HUES6 (cell line): ENCODE measurements around the gene CCDC124.

Experiments used
- H3K27ac ChIP-seq: 2 replicates; pipeline ENCODE4 v1.7.0; 2013; ENCODE audit warnings: low read depth, mild to moderate bottlenecking, low read length, inconsistent platforms
- H3K27me3 ChIP-seq: 2 replicates; pipeline ENCODE4 v1.6.1; 2013; ENCODE audit warnings: low read length; ENCODE audit not compliant: control insufficient read depth, insufficient read depth
- H3K36me3 ChIP-seq: 2 replicates; pipeline ENCODE4 v1.6.1; 2013; ENCODE audit warnings: low read length; ENCODE audit not compliant: control insufficient read depth, insufficient read depth
- H3K4me1 ChIP-seq: 2 replicates; pipeline ENCODE4 v1.6.1; 2013; ENCODE audit warnings: low read length; ENCODE audit not compliant: control insufficient read depth, insufficient read depth
- H3K4me3 ChIP-seq: 2 replicates; pipeline ENCODE4 v1.5.1; 2013; ENCODE audit warnings: low read depth, low read length
- H3K9ac ChIP-seq: one replicate; pipeline ENCODE4 v1.6.1; 2013; ENCODE audit warnings: mild to moderate bottlenecking, low read length
- H3K9me3 ChIP-seq: 2 replicates; pipeline ENCODE4 v1.6.1; 2013; ENCODE audit warnings: low read depth, low read length; ENCODE audit not compliant: control insufficient read depth, insufficient read depth

Gene CCDC124

GRCh38 chr19:17937371-17937900, 4.6 kb downstream of the CCDC124 start:
- H3K4me3 ChIP-seq, result no peak overlapping the region
- H3K27me3 ChIP-seq, result no peaks in the 10 kb centered on the region
- no peak overlapping the region for H3K9ac ChIP-seq
- no peak overlapping the region for H3K27ac ChIP-seq
- peaks cover 11% of the 10 kb centered on the region for H3K4me1 ChIP-seq
- H3K36me3 ChIP-seq, result peaks cover 23% of the 10 kb centered on the region
- H3K9me3 ChIP-seq, result no peaks in the 10 kb centered on the region

- H3K9me3 ChIP-seq, result no peaks in the 10 kb centered on the region
- no peak overlapping the region for H3K27ac ChIP-seq
- no peak overlapping the region for H3K9ac ChIP-seq
- H3K4me1 ChIP-seq, result peaks cover 16% of the 10 kb centered on the region
- no peaks in the 10 kb centered on the region for H3K27me3 ChIP-seq
- H3K4me3 ChIP-seq, result no peak overlapping the region
- H3K36me3 ChIP-seq, result peaks cover 26% of the 10 kb centered on the region
Observed at GRCh38 chr19:17938092-17938845, 5.5 kb downstream of the CCDC124 start.

- H3K4me1 ChIP-seq, result peaks cover 15% of the 10 kb centered on the region
- no peaks in the 10 kb centered on the region for H3K27me3 ChIP-seq
- no peaks in the 10 kb centered on the region for H3K9me3 ChIP-seq
- peaks cover 33% of the 10 kb centered on the region for H3K36me3 ChIP-seq
- H3K4me3 ChIP-seq, result peak overlapping the region; percentile 6; the same call in 1 of the 2 replicates
- no peak overlapping the region for H3K9ac ChIP-seq
- 0 out of 2 replicates have a peak overlapping the region, but pooled peaks have one; percentile 37 for H3K27ac ChIP-seq
Observed at GRCh38 chr19:17942181-17942580, 9.4 kb downstream of the CCDC124 start.

- peaks cover 16% of the 10 kb centered on the region for H3K4me1 ChIP-seq
- H3K4me3 ChIP-seq, result peak overlapping the region; percentile 6; the same call in 1 of the 2 replicates
- H3K9ac ChIP-seq, result no peak overlapping the region
- H3K27ac ChIP-seq, result 0 out of 2 replicates have a peak overlapping the region, but pooled peaks have one; percentile 37
- peaks cover 30% of the 10 kb centered on the region for H3K36me3 ChIP-seq
- no peaks in the 10 kb centered on the region for H3K27me3 ChIP-seq
- no peaks in the 10 kb centered on the region for H3K9me3 ChIP-seq
Observed at GRCh38 chr19:17942582-17943273, 9.9 kb downstream of the CCDC124 start.

GRCh38 chr19:17943274-17944221, 10.7 kb downstream of the CCDC124 start:
- Histone ChIP-seq H3K9ac (no peak overlapping the region), H3K27ac (no peak overlapping the region), H3K4me1 (peaks cover 16% of the 10 kb centered on the region), H3K9me3 (no peaks in the 10 kb centered on the region), H3K27me3 (no peaks in the 10 kb centered on the region), H3K4me3 (no peak overlapping the region), H3K36me3 (peaks cover 30% of the 10 kb centered on the region)

GRCh38 chr19:17944301-17944700, 11.5 kb downstream of the CCDC124 start:
- H3K27ac ChIP-seq, result no peak overlapping the region
- H3K9ac ChIP-seq, result no peak overlapping the region
- H3K9me3 ChIP-seq, result no peaks in the 10 kb centered on the region
- peaks cover 29% of the 10 kb centered on the region for H3K36me3 ChIP-seq
- H3K27me3 ChIP-seq, result peaks cover 7% of the 10 kb centered on the region
- peaks cover 19% of the 10 kb centered on the region for H3K4me1 ChIP-seq
- H3K4me3 ChIP-seq, result no peak overlapping the region

- Histone ChIP-seq H3K9ac (peak overlapping the region; percentile 82), H3K27ac (peak overlapping the region; percentile 46; the same call in 1 of the 2 replicates), H3K36me3 (peaks cover 17% of the 10 kb centered on the region), H3K27me3 (peaks cover 35% of the 10 kb centered on the region), H3K9me3 (no peaks in the 10 kb centered on the region), H3K4me1 (peaks cover 34% of the 10 kb centered on the region), H3K4me3 (peak overlapping the region; percentile 72)
Observed at GRCh38 chr19:17946965-17947784, 14.4 kb downstream of the CCDC124 start.

- H3K4me1 ChIP-seq, result peaks cover 29% of the 10 kb centered on the region
- no peak overlapping the region for H3K27ac ChIP-seq
Observed at GRCh38 chr19:17947815-17948513, 15.1 kb downstream of the CCDC124 start.

GRCh38 chr19:17948514-17948900, 15.7 kb downstream of the CCDC124 start:
- Histone ChIP-seq H3K9ac (no peak overlapping the region), H3K36me3 (peaks cover 11% of the 10 kb centered on the region), H3K27ac (no peak overlapping the region), H3K4me3 (peak overlapping the region; percentile 69), H3K27me3 (peaks cover 48% of the 10 kb centered on the region), H3K9me3 (no peaks in the 10 kb centered on the region), H3K4me1 (peaks cover 34% of the 10 kb centered on the region)

More at GRCh38 chr19:17947815-17948513, 15.1 kb downstream of the CCDC124 start:
- no peaks in the 10 kb centered on the region for H3K9me3 ChIP-seq
- peak overlapping the region; percentile 72 for H3K4me3 ChIP-seq
- H3K9ac ChIP-seq, result peak overlapping the region; percentile 82
- peaks cover 43% of the 10 kb centered on the region for H3K27me3 ChIP-seq
- H3K36me3 ChIP-seq, result peaks cover 13% of the 10 kb centered on the region
